Stomach (tissue), 9 donors: Measurements from ENCODE around the gene CETP. TPM values are rescaled to one million over a fixed set of nuclear protein-coding genes. Genes with fewer than 3 reads are reported as not detected.
"Not testable (repeated sequence)": the region's sequence is repeated elsewhere in the genome, so short reads cannot be mapped to it uniquely, and the experiment has no call there.

Experiments
- DNase-seq, 2 donors: peaks; one replicate each; pipeline versions ENCODE4 v3.0.0 to v3.0.0-alpha.2; 2013 to 2019
- H3K27ac ChIP-seq, 5 donors: fragments of 200-600 bp in 4 of 5; sonication (generic) in 4 of 5; one replicate each; pipeline ENCODE4 v1.5.1; 2013 to 2019; ENCODE audit warnings: mild to moderate bottlenecking in 1 of 5, moderate library complexity in 1 of 5
- H3K27me3 ChIP-seq, 3 donors: fragments of 200-600 bp; sonication (generic); one replicate each; pipeline ENCODE4 v1.5.1; 2017 to 2019; ENCODE audit warnings: mixed run types in 1 of 3
- H3K36me3 ChIP-seq, 4 donors: fragments of 200-600 bp; sonication (generic); 1 replicate in 3 of 4; 2 replicates in 1 of 4; pipeline ENCODE4 v1.5.1; 2016 to 2019
- H3K4me1 ChIP-seq, 4 donors: fragments of 200-600 bp; sonication (generic); one replicate each; pipeline ENCODE4 v1.5.1; 2016 to 2019
- H3K4me3 ChIP-seq, 4 donors: fragments of 200-600 bp; sonication (generic) in 3 of 4; one replicate each; pipeline ENCODE4 v1.5.1; 2016 to 2019; ENCODE audit warnings: mild to moderate bottlenecking in 1 of 4
- H3K9me3 ChIP-seq, 4 donors: fragments of 200-600 bp; sonication (generic); one replicate each; pipeline ENCODE4 v1.5.1; 2016 to 2019
- CTCF ChIP-seq, 7 experiments: fragments of 450-650 bp in 4 of 7; fragments of 200-600 bp in 3 of 7; sonication (generic) in 3 of 7; IDR thresholded peaks; one replicate each; pipeline ENCODE4 v1.5.1; 2016 to 2019; ENCODE audit warnings: antibody characterized with exemption in 7 of 7, control low read depth in 2 of 7, mild to moderate bottlenecking in 1 of 7
- EP300 ChIP-seq: sonication (generic); formaldehyde crosslinking; IDR thresholded peaks from one replicate; pipeline ENCODE4 v1.6.1; 2017; ENCODE audit warnings: antibody characterized with exemption
- POLR2A ChIP-seq, 4 donors: fragments of 450-650 bp; IDR thresholded peaks; one replicate each; pipeline ENCODE4 v1.6.1; 2016; ENCODE audit warnings: antibody characterized with exemption in 4 of 4, control low read depth in 2 of 4, mild to moderate bottlenecking in 1 of 4, moderate library complexity in 1 of 4
- POLR2AphosphoS5 ChIP-seq, 3 donors: sonication (generic); formaldehyde crosslinking; IDR thresholded peaks; one replicate each; pipeline ENCODE4 v1.6.1; 2016; ENCODE audit warnings: antibody characterized with exemption in 3 of 3
- WGBS, 5 donors: extraction: QIAGEN DNeasy Blood & Tissue Kit in 3 of 5; methylation state at CpG; one replicate each; pipeline versions ENCODE4 v1.1.5 to v1.1.7; 2013 to 2018; 5-methylcytosine and 5-hydroxymethylcytosine counted together
- intact Hi-C: fragments of 100-400 bp; cut with DNase I; formaldehyde crosslinking; loops from one replicate; pipeline ENCODE4 v1.15.1; 2023; ENCODE audit warnings: low total_unique reads
- polyA plus RNA-seq, 3 donors: library from polyadenylated mRNA; stranded (reverse); fragments of 200-250 nt; gene quantifications; one replicate each; pipeline ENCODE4 v1.2.3, GENCODE V29; 2013
- total RNA-seq, 5 donors: library from RNA; depleted of rRNA; stranded (reverse); fragments of >200 nt; gene quantifications; one replicate each; pipeline versions ENCODE4 v1.1.0 to v1.2.3, GENCODE V29; 2014 to 2016
- donor health status: healthy with polysubstance abuse.
- donor health status: Bipolar disorder and iron deficiency.
- donor health status: healthy.

Gene CETP
- total and polyA plus RNA-seq, 8 donors = 0.18 to 2.9 (median 0.32) TPM; not detected in 4

- Histone ChIP-seq H3K36me3 (peaks cover 28 to 34% (median 32%) of the 10 kb centered on the region in 4 donors), H3K4me1 (peaks cover 31 to 59% (median 48%) of the 10 kb centered on the region in 4 donors), H3K4me3 (peak overlapping the region; percentile 81 to 99 (median 92)), H3K27me3 (no peaks in the 10 kb centered on the region), H3K27ac (peak overlapping the region; percentile 98 to 100 (median 99)), H3K9me3 (no peaks in the 10 kb centered on the region)
- WGBS, 5 donors = 1 to 2% (median 2%) methylated on average over 25 of the region's 25 CpGs
- no peak for TF ChIP-seq EP300
- peak in 1 of 4 donors; percentile 29 for TF ChIP-seq POLR2A (IDR thresholded peaks at IDR 0.05)
- TF ChIP-seq POLR2AphosphoS5 (IDR thresholded peaks at IDR 0.05) = peak; percentile 72 to 82 (median 74)
- no peak for TF ChIP-seq CTCF (IDR thresholded peaks at IDR 0.05)
- intact Hi-C loops = no loop called here
- peak; percentile 80 to 89 for DNase-seq
Measured at GRCh38 chr16:56932721-56933619, 28.8 kb upstream of the CETP start.

GRCh38 chr16:56933828-56934598 is 27.7 kb upstream of the CETP start:
- Histone ChIP-seq H3K36me3 (peaks cover 39 to 44% (median 43%) of the 10 kb centered on the region in 4 donors), H3K9me3 (no peaks in the 10 kb centered on the region), H3K27ac (peak overlapping the region in 4 of 5 donors; percentile 98 to 100 (median 99)), H3K27me3 (no peaks in the 10 kb centered on the region), H3K4me1 (peaks cover 42 to 70% (median 59%) of the 10 kb centered on the region in 4 donors), H3K4me3 (peak overlapping the region; percentile 81 to 99 (median 92))
- TF ChIP-seq EP300 (no peak), POLR2A (IDR thresholded peaks at IDR 0.05) (no peak), CTCF (IDR thresholded peaks at IDR 0.05) (no peak)
- WGBS, 5 donors = 6 to 20% (median 14%) methylated on average over 8 of the region's 8 CpGs
- intact Hi-C loops = no loop called here
- DNase-seq = no peak

- DNase-seq, intact Hi-C loops: not testable (repeated sequence)
- 16 to 41% (median 26%) methylated on average over 8 of the region's 8 CpGs for WGBS, 5 donors
Measured at GRCh38 chr16:56934599-56935145, 27.1 kb upstream of the CETP start.

GRCh38 chr16:56935201-56935600 is 26.5 kb upstream of the CETP start:
- intact Hi-C loops = no loop called here
- H3K4me1 ChIP-seq = peaks cover 54 to 82% (median 70%) of the 10 kb centered on the region in 4 donors
- H3K4me3 ChIP-seq = peak overlapping the region; percentile 81 to 99 (median 92)
- H3K27ac ChIP-seq = peak overlapping the region in 3 of 5 donors; percentile 4 to 100 (median 99)
- H3K9me3 ChIP-seq = no peaks in the 10 kb centered on the region
- TF ChIP-seq EP300 (no peak), CTCF (IDR thresholded peaks at IDR 0.05) (no peak), POLR2AphosphoS5 (IDR thresholded peaks at IDR 0.05) (no peak), POLR2A (IDR thresholded peaks at IDR 0.05) (no peak)
- peaks cover 50 to 56% (median 55%) of the 10 kb centered on the region in 4 donors for H3K36me3 ChIP-seq
- H3K27me3 ChIP-seq = no peaks in the 10 kb centered on the region
- no peak for DNase-seq
- WGBS, 5 donors = 18 to 38% (median 30%) methylated on average over 5 of the region's 5 CpGs

More at GRCh38 chr16:56934599-56935145, 27.1 kb upstream of the CETP start:
- H3K27me3 ChIP-seq, H3K9me3 ChIP-seq: not testable (repeated sequence)
- peaks cover 48 to 76% (median 64%) of the 10 kb centered on the region in 4 donors for H3K4me1 ChIP-seq
- H3K36me3 ChIP-seq = peaks cover 45 to 51% (median 49%) of the 10 kb centered on the region in 4 donors
- H3K4me3 ChIP-seq = peak overlapping the region; percentile 81 to 99 (median 92)
- H3K27ac ChIP-seq = peak overlapping the region in 4 of 5 donors; percentile 98 to 100 (median 99)
